Lower lobe of right lung (tissue), 2 donors: ENCODE results near the gene TRUB2. TPM values are rescaled to one million over a fixed set of nuclear protein-coding genes. Genes with fewer than 3 reads are reported as not detected.

ENCODE experiments used
- ATAC-seq, 2 donors: fragments of 200-7000 bp; cut with Tn5 transposase; one replicate each; pipeline ENCODE4 v1.9.1; 2020 to 2022; ENCODE audit warnings: mild to moderate bottlenecking in 2 of 2, moderate library complexity in 2 of 2
- DNase-seq: peaks from one replicate; pipeline ENCODE4 v3.0.0-alpha.2; 2020
- H3K27ac ChIP-seq: fragments of 200-600 bp; one replicate; pipeline ENCODE4 v1.8.0; 2022
- H3K27me3 ChIP-seq: fragments of 200-600 bp; one replicate; pipeline ENCODE4 v1.8.0; 2022; ENCODE audit warnings: low read depth
- H3K36me3 ChIP-seq: fragments of 200-600 bp; one replicate; pipeline ENCODE4 v1.8.0; 2022; ENCODE audit warnings: mild to moderate bottlenecking
- H3K4me1 ChIP-seq: fragments of 200-600 bp; one replicate; pipeline ENCODE4 v1.8.0; 2022
- H3K4me3 ChIP-seq: fragments of 200-600 bp; one replicate; pipeline ENCODE4 v1.8.0; 2022; ENCODE audit warnings: mild to moderate bottlenecking
- H3K9me3 ChIP-seq: fragments of 200-600 bp; one replicate; pipeline ENCODE4 v1.8.0; 2022
- CTCF ChIP-seq: fragments of 200-600 bp; IDR thresholded peaks from one replicate; pipeline ENCODE4 v1.8.0; 2022; ENCODE audit warnings: antibody characterized with exemption, mild to moderate bottlenecking
- intact Hi-C: fragments of 100-400 bp; cut with DNase I; formaldehyde crosslinking; loops from one replicate; pipeline ENCODE4 v1.11.0; 2022
- total RNA-seq: library from RNA; stranded (reverse); fragmentation: NEBNext Ultra II Directional; extraction: Animal tissue kit (Norgen Biotek cat#: 25700); gene quantifications from one replicate; pipeline ENCODE4 v1.2.1, GENCODE V29; 2021
- donor health status: DM: no; HTN: yes; CAD: no; lungs with severe emphysema.

Gene TRUB2
- total RNA-seq, 1 donor from 2014 or later = 18.1 TPM

- H3K9me3 ChIP-seq = no peaks in the 10 kb centered on the region
- peaks cover 13% of the 10 kb centered on the region for H3K4me1 ChIP-seq
- peaks cover 59% of the 10 kb centered on the region for H3K36me3 ChIP-seq
- DNase-seq = no peak
- no peak overlapping the region for H3K27ac ChIP-seq
- intact Hi-C loops = no loop called here
- no peak for ATAC-seq
- no peaks in the 10 kb centered on the region for H3K27me3 ChIP-seq
- no peak for TF ChIP-seq CTCF
- H3K4me3 ChIP-seq = no peak overlapping the region
Measured at GRCh38 chr9:128271112-128271511, 51.1 kb downstream of the TRUB2 start.

- H3K4me3 ChIP-seq = no peak overlapping the region
- no peak overlapping the region for H3K27ac ChIP-seq
- no peaks in the 10 kb centered on the region for H3K9me3 ChIP-seq
- TF ChIP-seq CTCF = no peak
- peaks cover 79% of the 10 kb centered on the region for H3K36me3 ChIP-seq
- DNase-seq = no peak
- H3K27me3 ChIP-seq = no peaks in the 10 kb centered on the region
- no peak for ATAC-seq
- intact Hi-C loops = no loop called here
- H3K4me1 ChIP-seq = no peaks in the 10 kb centered on the region
Measured at GRCh38 chr9:128266868-128267590, 55.2 kb downstream of the TRUB2 start.

DNA sequence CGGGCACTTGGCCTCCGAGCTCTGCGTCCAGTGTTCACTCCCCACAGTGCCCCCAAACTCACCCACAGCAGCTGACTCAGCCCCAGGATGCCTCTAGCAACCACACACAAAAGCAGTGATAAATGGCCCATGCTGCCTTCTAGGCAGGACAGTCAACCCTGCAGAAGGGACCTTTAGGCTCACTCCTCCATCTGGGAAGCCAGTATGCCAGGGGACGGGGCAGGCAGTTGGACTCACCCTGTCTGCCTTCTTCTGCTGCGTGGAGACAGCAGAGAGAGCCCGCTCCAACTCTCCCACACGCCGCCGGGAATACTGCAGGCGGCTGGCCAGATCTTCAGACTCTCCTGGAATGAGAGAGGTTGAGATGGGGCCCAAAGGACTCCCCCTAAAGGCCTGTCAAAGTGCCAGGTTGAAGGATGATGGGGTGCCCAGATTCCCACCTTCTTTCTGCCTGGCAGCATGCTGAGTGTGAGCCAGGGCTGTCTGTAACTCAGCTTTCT is 56.8 kb downstream of the TRUB2 start:
- no peak for DNase-seq

GRCh38 chr9:128262687-128263086 is 59.6 kb downstream of the TRUB2 start:
- no peak for TF ChIP-seq CTCF
- intact Hi-C loops = no loop called here
- DNase-seq (no peak), ATAC-seq (no peak)
- Histone ChIP-seq H3K4me1 (no peaks in the 10 kb centered on the region), H3K27me3 (no peaks in the 10 kb centered on the region), H3K9me3 (no peaks in the 10 kb centered on the region), H3K27ac (no peak overlapping the region), H3K4me3 (no peak overlapping the region), H3K36me3 (peaks cover 95% of the 10 kb centered on the region)

More for the DNA sequence above, 56.8 kb downstream of the TRUB2 start:
- Histone ChIP-seq H3K36me3 (peaks cover 84% of the 10 kb centered on the region), H3K4me3 (no peak overlapping the region), H3K27ac (no peak overlapping the region), H3K9me3 (no peaks in the 10 kb centered on the region), H3K27me3 (no peaks in the 10 kb centered on the region), H3K4me1 (no peaks in the 10 kb centered on the region)
- ATAC-seq = no peak
- intact Hi-C loops = no loop called here
- no peak for TF ChIP-seq CTCF

GRCh38 chr9:128260340-128260739 is 61.9 kb downstream of the TRUB2 start:
- intact Hi-C loops = no loop called here
- ATAC-seq (no peak), DNase-seq (no peak)
- Histone ChIP-seq H3K4me3 (no peak overlapping the region), H3K4me1 (no peaks in the 10 kb centered on the region), H3K27me3 (no peaks in the 10 kb centered on the region), H3K9me3 (no peaks in the 10 kb centered on the region), H3K36me3 (peaks cover 92% of the 10 kb centered on the region), H3K27ac (no peak overlapping the region)
- TF ChIP-seq CTCF = no peak
